Measurements from ENCODE around the gene POLG2.

DNA sequence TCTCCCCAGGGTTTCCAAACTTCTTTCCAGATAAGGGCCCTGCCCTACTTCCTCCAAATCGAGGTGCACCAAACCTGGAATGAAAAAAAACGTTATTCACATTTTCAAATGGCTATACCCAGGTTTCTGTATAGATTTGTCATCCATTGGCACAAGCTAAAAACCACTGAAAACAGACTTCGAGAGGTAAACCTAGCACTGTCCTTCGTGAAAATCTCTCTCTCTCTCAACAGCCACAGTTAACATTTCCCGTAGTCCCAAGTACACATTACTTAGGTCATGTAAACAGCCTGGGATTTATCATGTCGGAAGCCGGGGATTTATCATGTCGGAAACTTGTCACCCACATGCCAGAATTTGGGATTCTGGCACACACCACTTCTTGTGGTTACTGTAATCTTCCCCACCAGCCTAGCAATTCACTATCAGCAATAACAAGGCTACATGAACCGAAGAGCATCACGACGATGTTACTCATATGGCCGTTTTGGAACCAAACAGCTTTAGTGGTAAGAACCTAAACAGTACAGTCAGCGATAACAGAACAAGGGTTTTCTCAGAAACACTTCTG is 8.0 kb upstream of the POLG2 start:
- TF ChIP-seq, protein P1, sequence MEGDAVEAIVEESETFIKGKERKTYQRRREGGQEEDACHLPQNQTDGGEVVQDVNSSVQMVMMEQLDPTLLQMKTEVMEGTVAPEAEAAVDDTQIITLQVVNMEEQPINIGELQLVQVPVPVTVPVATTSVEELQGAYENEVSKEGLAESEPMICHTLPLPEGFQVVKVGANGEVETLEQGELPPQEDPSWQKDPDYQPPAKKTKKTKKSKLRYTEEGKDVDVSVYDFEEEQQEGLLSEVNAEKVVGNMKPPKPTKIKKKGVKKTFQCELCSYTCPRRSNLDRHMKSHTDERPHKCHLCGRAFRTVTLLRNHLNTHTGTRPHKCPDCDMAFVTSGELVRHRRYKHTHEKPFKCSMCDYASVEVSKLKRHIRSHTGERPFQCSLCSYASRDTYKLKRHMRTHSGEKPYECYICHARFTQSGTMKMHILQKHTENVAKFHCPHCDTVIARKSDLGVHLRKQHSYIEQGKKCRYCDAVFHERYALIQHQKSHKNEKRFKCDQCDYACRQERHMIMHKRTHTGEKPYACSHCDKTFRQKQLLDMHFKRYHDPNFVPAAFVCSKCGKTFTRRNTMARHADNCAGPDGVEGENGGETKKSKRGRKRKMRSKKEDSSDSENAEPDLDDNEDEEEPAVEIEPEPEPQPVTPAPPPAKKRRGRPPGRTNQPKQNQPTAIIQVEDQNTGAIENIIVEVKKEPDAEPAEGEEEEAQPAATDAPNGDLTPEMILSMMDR (IDR thresholded peaks at IDR 0.05) = no peak
- TF ChIP-seq POLR2A (IDR thresholded peaks at IDR 0.05) = no peak
